Measurements from ENCODE around the gene SYT10. TPM values are rescaled to one million over a fixed set of nuclear protein-coding genes. Genes with fewer than 3 reads are reported as not detected.

SYT10 gene
- total RNA-seq, 2 experiments from 2014 or later: not detected

GRCh38 chr12:33437598-33437997, 2.0 kb downstream of the SYT10 start:
- Mint-ChIP-seq H3K4me1 (ENCODE audit: low read depth) (no peaks in the 10 kb centered on the region), H3K9me3 (no peaks in the 10 kb centered on the region), H3K36me3 (ENCODE audit: low read depth) (no peaks in the 10 kb centered on the region), H3K27ac (no peak overlapping the region), H3K4me3 (no peak overlapping the region), H3K27me3 (peaks cover 40% of the 10 kb centered on the region)
- intact Hi-C loops (cut with DNase I, micrococcal nuclease): no loop called here
- H3K36me3 ChIP-seq (ENCODE audit: insufficient read depth, low read length): no peaks in the 10 kb centered on the region
- no peak for ATAC-seq (ENCODE audit: poor library complexity)
- peaks cover 19 to 25% of the 10 kb centered on the region in 2 experiments for H3K27me3 ChIP-seq (ENCODE audit: control insufficient read depth in 1 of 2, insufficient read depth in 2 of 2, low read length in 2 of 2)
- DNase-seq: no peak
- H3K27ac ChIP-seq (ENCODE audit: low read depth in 1 of 2, low read length in 2 of 2): no peak overlapping the region
- TF ChIP-seq, protein P1, sequence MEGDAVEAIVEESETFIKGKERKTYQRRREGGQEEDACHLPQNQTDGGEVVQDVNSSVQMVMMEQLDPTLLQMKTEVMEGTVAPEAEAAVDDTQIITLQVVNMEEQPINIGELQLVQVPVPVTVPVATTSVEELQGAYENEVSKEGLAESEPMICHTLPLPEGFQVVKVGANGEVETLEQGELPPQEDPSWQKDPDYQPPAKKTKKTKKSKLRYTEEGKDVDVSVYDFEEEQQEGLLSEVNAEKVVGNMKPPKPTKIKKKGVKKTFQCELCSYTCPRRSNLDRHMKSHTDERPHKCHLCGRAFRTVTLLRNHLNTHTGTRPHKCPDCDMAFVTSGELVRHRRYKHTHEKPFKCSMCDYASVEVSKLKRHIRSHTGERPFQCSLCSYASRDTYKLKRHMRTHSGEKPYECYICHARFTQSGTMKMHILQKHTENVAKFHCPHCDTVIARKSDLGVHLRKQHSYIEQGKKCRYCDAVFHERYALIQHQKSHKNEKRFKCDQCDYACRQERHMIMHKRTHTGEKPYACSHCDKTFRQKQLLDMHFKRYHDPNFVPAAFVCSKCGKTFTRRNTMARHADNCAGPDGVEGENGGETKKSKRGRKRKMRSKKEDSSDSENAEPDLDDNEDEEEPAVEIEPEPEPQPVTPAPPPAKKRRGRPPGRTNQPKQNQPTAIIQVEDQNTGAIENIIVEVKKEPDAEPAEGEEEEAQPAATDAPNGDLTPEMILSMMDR (IDR thresholded peaks at IDR 0.05): no peak
- H3K9me3 ChIP-seq (ENCODE audit: control insufficient read depth in 1 of 2, insufficient read depth in 1 of 2, low read length in 2 of 2): peaks cover 0 to 20% of the 10 kb centered on the region in 2 experiments
- ChIA-PET POLR2A (no interaction called here), CTCF (no interaction called here)
- no peak overlapping the region for H3K4me3 ChIP-seq (ENCODE audit: low read length)
- peaks cover 6% of the 10 kb centered on the region for H3K4me1 ChIP-seq (ENCODE audit: insufficient read depth, low read length)

DNA sequence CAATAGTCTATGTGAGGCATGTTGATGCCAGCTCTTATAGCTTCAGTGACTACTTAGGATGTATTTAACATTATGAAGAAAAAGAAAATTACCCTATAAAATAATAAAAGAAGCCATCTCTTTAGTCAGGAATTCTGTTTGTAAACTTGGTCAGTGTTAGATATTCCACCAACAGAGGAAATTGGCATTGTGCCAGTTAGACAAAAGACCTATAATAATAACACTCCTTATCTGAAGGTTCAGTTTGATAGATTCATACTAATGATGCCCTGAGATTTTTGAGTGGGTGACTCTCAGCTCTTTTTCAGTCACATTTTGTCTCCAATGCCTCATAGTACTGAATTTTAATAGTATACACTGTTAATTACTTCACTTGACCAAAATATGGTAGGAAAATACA, 6.6 kb downstream of the SYT10 start:
- Histone ChIP-seq H3K27ac (ENCODE audit: low read depth in 1 of 2, low read length in 2 of 2) (no peak overlapping the region), H3K36me3 (ENCODE audit: insufficient read depth, low read length) (no peaks in the 10 kb centered on the region), H3K27me3 (ENCODE audit: control insufficient read depth in 1 of 2, insufficient read depth in 2 of 2, low read length in 2 of 2) (peaks cover 2 to 3% of the 10 kb centered on the region in 2 experiments), H3K9me3 (ENCODE audit: control insufficient read depth in 1 of 2, insufficient read depth in 1 of 2, low read length in 2 of 2) (peaks cover 0 to 5% of the 10 kb centered on the region in 2 experiments), H3K4me1 (ENCODE audit: insufficient read depth, low read length) (no peaks in the 10 kb centered on the region), H3K4me3 (ENCODE audit: low read length) (no peak overlapping the region)
- DNase-seq: no peak
- TF ChIP-seq, protein P1 (IDR thresholded peaks at IDR 0.05): no peak
- Mint-ChIP-seq H3K27ac (no peak overlapping the region), H3K36me3 (ENCODE audit: low read depth) (no peaks in the 10 kb centered on the region), H3K27me3 (peaks cover 10% of the 10 kb centered on the region), H3K4me3 (no peak overlapping the region), H3K9me3 (no peaks in the 10 kb centered on the region), H3K4me1 (ENCODE audit: low read depth) (no peaks in the 10 kb centered on the region)
- ChIA-PET CTCF (no interaction called here), POLR2A (no interaction called here)
- intact Hi-C loops (cut with DNase I, micrococcal nuclease): no loop called here
- ATAC-seq (ENCODE audit: poor library complexity): no peak

- DNase-seq (no peak), ATAC-seq (ENCODE audit: poor library complexity) (no peak)
- H3K27ac ChIP-seq (ENCODE audit: low read depth in 1 of 2, low read length in 2 of 2): no peak overlapping the region
- no peaks in the 10 kb centered on the region for H3K9me3 Mint-ChIP-seq
- H3K27me3 ChIP-seq (ENCODE audit: control insufficient read depth in 1 of 2, insufficient read depth in 2 of 2, low read length in 2 of 2): no peaks in the 10 kb centered on the region
- peaks cover 0 to 3% of the 10 kb centered on the region in 2 experiments for H3K9me3 ChIP-seq (ENCODE audit: control insufficient read depth in 1 of 2, insufficient read depth in 1 of 2, low read length in 2 of 2)
- CTCF ChIA-PET: no interaction called here
- H3K4me3 Mint-ChIP-seq: no peak overlapping the region
- H3K27me3 Mint-ChIP-seq: no peaks in the 10 kb centered on the region
- no peaks in the 10 kb centered on the region for H3K36me3 ChIP-seq (ENCODE audit: insufficient read depth, low read length)
- no peaks in the 10 kb centered on the region for H3K36me3 Mint-ChIP-seq (ENCODE audit: low read depth)
- TF ChIP-seq, protein P1 (IDR thresholded peaks at IDR 0.05): no peak
- no peaks in the 10 kb centered on the region for H3K4me1 Mint-ChIP-seq (ENCODE audit: low read depth)
- H3K4me3 ChIP-seq (ENCODE audit: low read length): no peak overlapping the region
- POLR2A ChIA-PET: no interaction called here
- no peaks in the 10 kb centered on the region for H3K4me1 ChIP-seq (ENCODE audit: insufficient read depth, low read length)
- intact Hi-C loops (cut with DNase I, micrococcal nuclease): no loop called here
- H3K27ac Mint-ChIP-seq: no peak overlapping the region
These were observed 8.0 kb downstream of the SYT10 start for GRCh38 chr12:33431648-33432047.
